Motor neuron (in vitro differentiated cells): ENCODE measurements around the gene LDB3. TPM values are rescaled to one million over a fixed set of nuclear protein-coding genes. Genes with fewer than 3 reads are reported as not detected.

Experiments used
- ATAC-seq, 8 experiments: fragments of 200-7000 bp; cut with Tn5 transposase; replicated peaks in 6 of 8; 2 replicates each; pipeline ENCODE4 v1.8.0; 2021; ENCODE audit warnings: mild to moderate bottlenecking in 8 of 8, moderate library complexity in 8 of 8
- H3K27ac ChIP-seq, 2 donors: fragments of 250-450 bp; sonication (Bioruptor Pico); 2 replicates each; pipeline ENCODE4 v1.9.0; 2021; ENCODE audit warnings: antibody characterized with exemption in 2 of 2, mild to moderate bottlenecking in 2 of 2, moderate library complexity in 1 of 2
- H3K4me1 ChIP-seq, 2 donors: fragments of 250-450 bp; sonication (Bioruptor Pico); replicated peaks in 1 of 2; 2 replicates each; pipeline ENCODE4 v1.6.1; 2021; ENCODE audit warnings: antibody characterized with exemption in 2 of 2, mild to moderate bottlenecking in 2 of 2, moderate library complexity in 1 of 2
- H3K4me3 ChIP-seq, 5 donors: fragments of 250-450 bp; sonication (Bioruptor Pico); 2 replicates each; pipeline ENCODE4 v1.9.0; 2021; ENCODE audit warnings: antibody characterized with exemption in 5 of 5, mild to moderate bottlenecking in 5 of 5, moderate library complexity in 4 of 5
- WGBS, 10 experiments: fragments of 450-650 bp; shearing (Covaris generic); methylation state at CpG; one replicate each; pipeline ENCODE4 v1.0.0; 2022; 5-methylcytosine and 5-hydroxymethylcytosine counted together
- in situ Hi-C, 9 experiments: fragments of 400-800 bp; cut with MboI; loops; one replicate each; pipeline ENCODE4 v1.15.0; 2021; ENCODE audit warnings: low sequenced_read_pairs in 9 of 9, low pct_unique_long_range_greater_than_20kb in 2 of 9; ENCODE audit not compliant: unreplicated experiment in 9 of 9
- total RNA-seq, 8 experiments: library from RNA; unstranded; fragments of 300-600 nt; gene quantifications; 2 replicates each; pipeline versions ENCODE4 v1.2.3 to v1.2.4, GENCODE V29; 2022

Gene LDB3
- total RNA-seq, 8 experiments from 2014 or later = 0.16 to 2.5 (median 0.37) TPM

DNA sequence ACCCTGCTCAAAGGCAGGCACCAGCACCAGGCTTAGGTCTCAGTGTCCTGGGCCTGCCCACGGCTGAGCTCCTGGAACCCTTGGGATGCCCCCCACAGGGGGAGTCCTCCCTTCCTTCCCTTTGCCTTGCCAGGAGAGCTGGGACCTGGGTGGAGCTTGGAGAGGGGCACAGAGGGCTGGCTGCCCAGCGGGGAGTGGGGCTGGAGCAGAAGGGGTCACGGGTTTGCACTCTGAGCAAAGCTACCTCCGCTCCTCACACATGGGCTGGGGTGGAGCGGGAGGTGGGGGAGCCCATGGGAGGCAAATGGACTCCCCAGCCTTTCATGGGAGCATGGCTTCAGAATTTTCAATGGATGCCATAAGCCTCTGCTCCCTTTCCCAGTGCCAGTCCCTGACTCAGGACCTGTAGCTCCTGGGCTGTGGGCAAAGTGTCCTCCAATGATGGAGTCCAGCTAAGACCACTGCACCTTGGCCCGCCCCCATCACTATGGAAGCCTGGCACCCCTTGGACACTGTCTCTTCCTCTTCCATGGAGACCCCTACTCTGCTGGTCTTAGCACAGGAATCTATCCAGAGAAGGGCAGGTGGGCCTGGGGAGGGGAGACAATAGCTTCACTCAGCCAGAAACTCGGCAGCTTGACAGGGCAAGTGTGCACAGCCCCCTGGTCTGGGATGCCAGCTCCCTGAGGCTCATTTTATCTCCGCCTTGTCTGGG is 39.9 kb downstream of the LDB3 start:
- 38 to 100% (median 100%) methylated on average over 1 to 3 of the region's 8 CpGs; no CpG with 5 or more reads in 5 of the 10 experiments for WGBS, 10 experiments
- in situ Hi-C loops = loop anchor here in 3 of 9 experiments (10.0 to 25.0 kb wide), 3 partner anchors 179 to 204 kb away; no protein-coding TSS in a partner anchor

DNA sequence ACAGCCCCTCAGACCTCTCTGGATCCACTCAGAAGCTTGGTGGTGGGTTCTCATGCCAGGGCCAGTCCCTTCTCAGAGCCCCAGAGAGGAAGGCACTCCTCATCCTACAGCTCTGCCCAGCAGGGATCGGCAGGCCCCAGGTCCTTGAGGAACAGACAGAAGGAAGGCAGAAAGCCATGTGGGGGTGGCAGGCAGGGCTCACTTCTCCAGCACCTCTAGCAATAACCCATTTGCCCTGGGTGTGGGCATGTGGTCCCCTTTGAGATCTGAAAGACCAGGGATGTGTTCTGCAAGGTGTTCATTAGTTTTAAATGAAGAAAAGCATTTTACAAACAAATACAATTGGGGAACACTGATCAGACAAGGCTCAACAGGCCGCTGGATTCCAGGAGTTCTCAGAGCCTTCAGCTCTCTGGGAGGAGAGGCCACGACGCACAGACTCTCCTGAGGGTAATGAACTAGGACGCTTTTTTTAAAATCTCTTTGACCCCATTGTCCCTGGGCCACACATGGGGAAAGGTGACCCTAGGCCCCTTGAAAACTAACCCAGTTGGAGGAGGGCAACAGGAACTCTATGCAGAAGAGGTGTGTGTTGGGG is 40.6 kb downstream of the LDB3 start:
- 33 to 100% (median 76%) methylated on average over 1 to 4 of the region's 5 CpGs; no CpG with 5 or more reads in 5 of the 10 experiments for WGBS, 10 experiments
- no peak for ATAC-seq
- Histone ChIP-seq H3K4me1 (peaks cover 3 to 8% of the 10 kb centered on the region in 2 donors), H3K4me3 (no peak overlapping the region), H3K27ac (no peak overlapping the region)
- in situ Hi-C loops = loop anchor here in 3 of 9 experiments (10.0 to 25.0 kb wide), 3 partner anchors 178 to 203 kb away; no protein-coding TSS in a partner anchor

More for the DNA sequence above, 39.9 kb downstream of the LDB3 start:
- peaks cover 3 to 8% of the 10 kb centered on the region in 2 donors for H3K4me1 ChIP-seq
- no peak overlapping the region for H3K27ac ChIP-seq
- ATAC-seq = no peak
- H3K4me3 ChIP-seq = no peak overlapping the region

DNA sequence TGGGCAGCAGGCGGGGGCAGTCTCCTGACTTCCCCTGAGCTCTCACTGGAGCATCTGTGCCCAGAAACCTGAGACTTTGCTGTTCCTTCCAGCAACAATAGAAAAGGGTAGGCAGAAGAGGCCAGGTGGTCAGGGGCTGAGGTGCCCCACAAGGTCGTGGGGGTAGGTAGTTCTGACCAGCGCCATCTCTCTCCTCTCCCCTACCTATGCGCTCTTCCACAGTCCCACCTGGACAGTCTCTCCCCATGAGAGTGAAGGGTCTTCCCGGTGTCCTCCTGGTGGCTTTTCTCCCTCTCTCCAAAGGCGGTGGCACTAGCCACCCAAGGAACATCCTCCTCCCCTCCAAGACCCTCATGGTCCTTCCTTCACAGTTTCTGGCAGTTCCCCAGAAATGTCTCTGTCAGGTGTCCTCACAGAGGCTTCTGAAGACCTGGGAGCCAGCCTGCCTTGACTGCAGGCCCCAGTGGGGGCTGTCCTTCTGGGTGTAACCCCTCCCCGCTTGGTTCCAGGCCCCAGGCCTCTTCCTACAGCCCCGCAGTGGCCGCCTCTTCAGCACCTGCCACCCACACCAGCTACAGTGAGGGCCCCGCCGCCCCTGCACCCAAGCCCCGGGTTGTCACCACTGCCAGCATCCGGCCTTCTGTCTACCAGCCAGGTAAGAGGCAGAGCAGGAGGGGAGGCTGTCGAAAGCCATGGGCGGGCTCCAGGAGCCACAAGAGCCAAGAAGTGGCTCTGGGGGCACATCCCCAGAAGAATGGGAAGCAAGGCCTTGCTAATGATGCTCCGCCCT is 41.3 kb downstream of the LDB3 start:
- 61 to 100% (median 100%) methylated on average over 2 to 3 of the region's 16 CpGs; no CpG with 5 or more reads in 6 of the 10 experiments for WGBS, 10 experiments
- Histone ChIP-seq H3K4me3 (no peak overlapping the region), H3K4me1 (peaks cover 3 to 8% of the 10 kb centered on the region in 2 donors), H3K27ac (no peak overlapping the region)
- in situ Hi-C loops = loop anchor here in 3 of 9 experiments (10.0 to 25.0 kb wide), 3 partner anchors 178 to 203 kb away; no protein-coding TSS in a partner anchor
- no peak for ATAC-seq

DNA sequence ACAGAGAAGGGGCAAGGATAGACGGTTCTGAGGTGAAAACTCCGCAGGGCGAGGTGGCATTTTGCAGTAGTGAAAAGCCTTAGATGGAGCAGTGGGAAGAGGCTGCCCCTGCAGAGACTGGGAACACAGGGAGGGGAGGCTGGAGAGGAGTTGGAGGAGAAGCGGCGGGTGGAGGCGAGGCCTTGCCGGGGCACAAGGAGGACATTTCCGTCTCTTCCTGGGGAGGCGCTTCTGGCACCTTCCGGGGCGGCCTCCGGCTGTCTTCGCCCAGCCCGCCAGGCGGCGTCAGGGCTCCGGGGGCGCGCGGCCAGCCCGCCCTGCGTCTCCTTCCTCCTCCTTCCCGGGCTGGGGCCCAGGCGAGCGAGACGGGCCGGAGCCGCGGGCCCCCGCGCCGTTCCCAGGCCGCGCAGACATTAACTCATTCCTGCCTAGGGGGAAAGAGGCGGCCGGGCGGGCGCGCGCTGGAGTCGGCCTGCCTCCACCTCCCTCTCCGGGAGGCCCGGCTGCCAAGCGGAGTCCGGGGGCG is 42.7 kb downstream of the LDB3 start:
- ATAC-seq = peak; percentile 87 to 92 (median 88)
- H3K4me3 ChIP-seq = peak overlapping the region; percentile 42 to 44 (median 43)
- H3K27ac ChIP-seq = peak overlapping the region; percentile 24 to 79
- in situ Hi-C loops = loop anchor here in 2 of 9 experiments (25.0 kb wide), 2 partner anchors 176 to 201 kb away; no protein-coding TSS in a partner anchor
- H3K4me1 ChIP-seq = peaks cover 3 to 8% of the 10 kb centered on the region in 2 donors
- 5 to 36% (median 30%) methylated on average over 2 to 7 of the region's 46 CpGs; no CpG with 5 or more reads in 7 of the 10 experiments for WGBS, 10 experiments

DNA sequence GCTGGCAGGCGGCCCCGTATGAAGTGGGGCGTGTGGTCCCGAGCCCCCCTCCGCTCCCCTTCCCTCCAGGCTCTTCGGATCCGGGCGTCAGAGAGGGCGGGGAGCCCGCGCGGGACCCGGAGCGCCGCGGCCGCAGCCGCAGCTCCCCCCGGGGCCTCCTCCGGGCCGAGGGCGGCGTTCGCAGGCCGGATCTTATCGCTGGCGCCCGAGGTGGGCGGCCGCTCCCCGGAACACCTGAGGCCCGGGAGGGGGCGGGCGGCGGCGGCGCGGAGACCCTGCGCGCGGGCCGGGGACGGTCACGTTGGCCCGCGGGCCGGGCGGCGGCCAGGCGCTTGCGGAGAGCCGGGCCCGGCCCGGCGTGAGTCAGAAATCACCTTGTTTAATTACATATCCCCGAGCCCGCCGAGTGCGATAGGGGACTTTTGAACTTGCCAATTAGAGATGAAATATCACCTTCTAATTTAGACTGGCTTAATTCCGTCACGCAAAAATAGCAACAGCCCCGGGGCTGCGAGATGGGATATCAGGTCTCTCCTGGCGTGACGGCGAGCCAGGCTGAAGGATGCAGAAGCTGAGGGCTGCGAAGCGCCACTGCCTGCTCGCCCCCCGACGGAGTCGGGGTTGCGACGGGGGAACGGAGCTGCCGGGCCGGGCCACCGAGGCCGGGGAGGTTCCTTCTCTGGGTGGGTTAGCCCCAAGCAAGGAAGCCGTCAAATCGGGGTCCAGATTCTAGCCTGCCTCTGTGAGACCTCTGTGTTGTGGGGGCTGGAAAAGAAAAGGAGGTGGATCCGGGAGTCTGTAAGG is 43.4 kb downstream of the LDB3 start:
- in situ Hi-C loops = loop anchor here in 2 of 9 experiments (25.0 kb wide), 2 partner anchors 176 to 201 kb away; no protein-coding TSS in a partner anchor
- peak; percentile 51 to 75 (median 67) for ATAC-seq
- WGBS, 10 experiments = 6 to 17% (median 9%) methylated on average over 3 to 8 of the region's 82 CpGs; no CpG with 5 or more reads in 6 of the 10 experiments

DNA sequence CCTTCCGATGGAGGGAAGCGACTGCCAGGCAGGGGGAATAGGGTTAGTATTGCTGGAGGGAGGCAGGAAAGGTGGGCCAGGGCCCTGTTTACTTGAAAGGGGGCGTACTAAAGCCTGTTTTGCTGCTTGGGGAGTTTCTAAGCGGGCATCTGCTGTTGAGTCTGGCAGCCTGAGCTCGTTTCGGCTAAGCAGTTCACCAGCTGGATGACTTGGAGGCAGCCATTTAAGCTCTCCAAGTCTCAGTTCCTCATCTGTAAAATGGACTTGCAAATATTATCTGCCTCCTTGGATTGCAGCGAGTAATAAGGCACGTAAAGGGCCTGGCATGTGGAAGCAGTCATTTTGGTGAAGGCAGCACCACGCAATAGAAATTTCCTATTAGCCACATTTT is 44.0 kb downstream of the LDB3 start:
- Histone ChIP-seq H3K27ac (peak overlapping the region; percentile 9 to 79), H3K4me3 (peak overlapping the region; percentile 42 to 44 (median 43)), H3K4me1 (peaks cover 3 to 8% of the 10 kb centered on the region in 2 donors)
- no peak for ATAC-seq
- 41 to 100% (median 78%) methylated on average over 2 to 8 of the region's 9 CpGs; no CpG with 5 or more reads in 3 of the 10 experiments for WGBS, 10 experiments
- in situ Hi-C loops = loop anchor here in 2 of 9 experiments (25.0 kb wide), 2 partner anchors 175 to 200 kb away; no protein-coding TSS in a partner anchor

More for the DNA sequence above, 43.4 kb downstream of the LDB3 start:
- H3K27ac ChIP-seq = peak overlapping the region; percentile 9 to 79
- peaks cover 3 to 8% of the 10 kb centered on the region in 2 donors for H3K4me1 ChIP-seq
- peak overlapping the region; percentile 42 to 44 (median 43) for H3K4me3 ChIP-seq

DNA sequence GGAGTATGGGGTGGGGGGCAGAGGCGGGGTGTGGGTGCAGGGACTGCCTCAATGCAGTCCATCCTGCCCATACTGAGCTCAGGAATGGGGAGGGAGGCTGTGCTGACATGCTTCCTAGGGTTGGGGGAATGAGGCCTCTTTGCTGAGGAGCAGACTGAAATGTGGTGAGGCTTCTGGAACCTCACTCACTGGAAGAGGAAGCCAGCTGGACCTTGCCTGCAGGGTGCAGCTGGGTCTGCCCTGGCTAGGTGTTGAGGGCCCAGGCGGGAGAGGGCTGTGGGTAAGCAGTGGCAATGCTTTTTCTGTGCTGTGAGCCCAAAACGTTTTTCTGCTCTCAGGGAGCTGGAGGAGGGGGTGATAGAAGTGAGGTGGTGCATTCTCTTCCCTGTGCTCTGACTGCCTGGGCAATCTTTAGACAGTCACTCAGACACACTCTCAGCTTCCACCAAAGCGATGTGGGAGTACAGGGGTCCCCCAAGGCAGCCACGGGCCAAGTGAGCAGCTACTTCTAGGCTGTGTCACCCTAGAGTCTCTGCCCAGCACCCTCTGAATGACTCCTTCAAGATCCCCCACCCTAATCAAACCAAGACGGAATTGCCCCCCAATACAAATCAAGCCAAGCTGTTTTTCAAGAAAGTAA is 47.0 kb downstream of the LDB3 start:
- peaks cover 3 to 8% of the 10 kb centered on the region in 2 donors for H3K4me1 ChIP-seq
- H3K4me3 ChIP-seq = no peak overlapping the region
- in situ Hi-C loops = loop anchor here in 2 of 9 experiments (25.0 kb wide), 2 partner anchors 172 to 197 kb away; no protein-coding TSS in a partner anchor
- 40 to 100% (median 76%) methylated on average over 1 to 4 of the region's 6 CpGs; no CpG with 5 or more reads in 4 of the 10 experiments for WGBS, 10 experiments
- no peak overlapping the region for H3K27ac ChIP-seq
- ATAC-seq = no peak

DNA sequence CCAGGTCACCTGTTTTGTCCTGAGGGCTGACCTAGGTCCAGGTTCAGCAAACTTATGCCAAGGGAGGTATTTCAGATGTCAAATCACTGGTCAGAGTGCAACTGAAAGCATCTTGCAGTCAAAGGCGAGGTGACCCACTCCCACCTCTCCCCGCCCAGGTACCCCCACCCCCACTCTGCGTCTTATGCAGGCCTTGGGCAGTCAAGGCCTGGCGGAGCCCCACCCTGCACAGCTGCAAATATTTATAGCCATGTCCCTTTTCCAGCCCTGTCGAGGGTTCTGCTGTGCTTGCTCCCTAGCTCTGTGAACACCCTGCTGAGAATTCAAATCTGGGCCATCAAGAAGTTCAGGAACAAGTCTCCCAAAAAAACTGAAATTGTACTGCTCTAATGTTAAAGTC is 47.5 kb downstream of the LDB3 start:
- WGBS, 10 experiments = 20 to 100% methylated on average over 1 of the region's 5 CpGs; no CpG with 5 or more reads in 8 of the 10 experiments
- Histone ChIP-seq H3K4me1 (peaks cover 1 to 6% of the 10 kb centered on the region in 2 donors), H3K27ac (no peak overlapping the region), H3K4me3 (no peak overlapping the region)
- in situ Hi-C loops = loop anchor here in 2 of 9 experiments (25.0 kb wide), 2 partner anchors 171 to 196 kb away; no protein-coding TSS in a partner anchor
- peak in 3 of 8 experiments; percentile 4 to 22 (median 4) for ATAC-seq

DNA sequence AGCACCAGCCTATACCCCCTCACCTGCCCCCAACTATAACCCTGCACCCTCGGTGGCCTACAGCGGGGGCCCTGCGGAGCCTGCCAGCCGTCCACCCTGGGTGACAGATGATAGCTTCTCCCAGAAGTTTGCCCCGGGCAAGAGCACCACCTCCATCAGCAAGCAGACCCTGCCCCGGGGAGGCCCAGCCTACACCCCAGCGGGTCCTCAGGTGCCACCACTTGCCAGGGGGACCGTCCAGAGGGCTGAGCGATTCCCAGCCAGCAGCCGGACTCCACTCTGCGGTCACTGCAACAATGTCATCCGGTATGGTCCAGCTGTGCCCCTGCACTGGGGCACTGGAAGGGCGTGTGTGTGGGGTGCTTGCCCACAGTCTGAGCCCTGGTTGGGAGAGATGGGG is 48.2 kb downstream of the LDB3 start:
- peaks cover 0 to 5% of the 10 kb centered on the region in 2 donors for H3K4me1 ChIP-seq
- in situ Hi-C loops = loop anchor here in 2 of 9 experiments (25.0 kb wide), 2 partner anchors 171 to 196 kb away; no protein-coding TSS in a partner anchor
- no peak overlapping the region for H3K27ac ChIP-seq
- no CpG with 5 or more reads among the region's 13 CpGs for WGBS, 10 experiments
- no peak overlapping the region for H3K4me3 ChIP-seq
- ATAC-seq = no peak

DNA sequence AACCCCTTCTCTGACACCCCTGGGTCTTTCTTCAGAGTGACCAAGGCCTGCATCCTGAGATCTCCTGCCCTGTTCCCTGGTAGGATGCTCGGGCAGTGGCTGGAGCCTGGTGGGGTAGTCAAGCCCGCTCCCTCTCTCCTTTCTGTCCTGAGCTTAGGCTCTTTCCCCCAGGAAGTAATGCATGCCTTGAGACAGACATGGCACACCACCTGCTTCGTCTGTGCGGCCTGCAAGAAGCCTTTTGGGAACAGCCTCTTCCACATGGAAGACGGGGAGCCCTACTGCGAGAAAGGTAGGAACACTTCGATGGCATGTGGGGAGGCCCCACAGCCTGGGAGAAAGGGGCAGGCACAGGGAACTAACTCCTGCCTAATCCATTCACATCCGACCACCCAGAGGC is 50.2 kb downstream of the LDB3 start:
- Histone ChIP-seq H3K27ac (no peak overlapping the region), H3K4me3 (no peak overlapping the region), H3K4me1 (no peaks in the 10 kb centered on the region)
- in situ Hi-C loops = loop anchor here in 2 of 9 experiments (25.0 kb wide), 2 partner anchors 169 to 194 kb away; no protein-coding TSS in a partner anchor
- ATAC-seq = no peak
- 75 to 86% (median 80%) methylated on average over 1 to 8 of the region's 8 CpGs; no CpG with 5 or more reads in 5 of the 10 experiments for WGBS, 10 experiments

DNA sequence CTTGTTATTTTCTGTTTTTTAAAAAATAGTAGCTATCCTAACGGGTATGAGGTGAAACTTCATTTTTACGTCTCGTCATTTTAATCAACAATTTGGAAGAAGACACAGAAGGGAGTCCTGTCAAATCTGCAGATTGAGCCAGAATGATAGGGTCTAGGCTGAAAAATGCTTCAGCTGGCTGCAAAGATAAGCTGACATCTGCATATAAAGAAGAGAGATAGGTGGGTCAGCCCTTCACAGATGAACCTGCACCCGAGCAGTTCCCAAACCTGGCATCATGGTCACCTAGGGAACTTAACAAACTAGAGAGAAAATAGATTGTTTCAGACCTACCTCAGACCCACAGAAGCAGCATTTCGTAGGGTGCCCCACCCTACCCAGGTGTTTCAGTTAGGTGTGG is 52.9 kb downstream of the LDB3 start:
- no peak for ATAC-seq
- Histone ChIP-seq H3K4me1 (no peaks in the 10 kb centered on the region), H3K4me3 (no peak overlapping the region), H3K27ac (no peak overlapping the region)
- in situ Hi-C loops = loop anchor here in 2 of 9 experiments (25.0 kb wide), 2 partner anchors 166 to 191 kb away; no protein-coding TSS in a partner anchor
- 20 to 100% (median 75%) methylated on average over 1 to 5 of the region's 5 CpGs for WGBS, 10 experiments
